ENCODE measurements around the gene STOX1.
"Not testable (repeated sequence)": the region's sequence is repeated elsewhere in the genome, so short reads cannot be mapped to it uniquely, and the experiment has no call there.

The STOX1 gene

GRCh38 chr10:68879628-68880027, 52.3 kb downstream of the STOX1 start:
- DNase-seq (ENCODE audit: low read depth), result no peak

GRCh38 chr10:68880181-68880580, 52.9 kb downstream of the STOX1 start:
- no peak for DNase-seq (ENCODE audit: low read depth)

- no peak for DNase-seq (ENCODE audit: low read depth)
Observed at GRCh38 chr10:68895041-68895440, 67.7 kb downstream of the STOX1 start.

GRCh38 chr10:68897336-68897741, 70.0 kb downstream of the STOX1 start:
- DNase-seq (ENCODE audit: low read depth), result peak; percentile 12

GRCh38 chr10:68899186-68899745, 71.9 kb downstream of the STOX1 start:
- no peak for DNase-seq (ENCODE audit: low read depth)

- DNase-seq (ENCODE audit: low read depth), result peak; percentile 67
Observed at GRCh38 chr10:68900427-68901104, 73.2 kb downstream of the STOX1 start.

GRCh38 chr10:68901105-68901927, 74.0 kb downstream of the STOX1 start, which contains the start of gene DDX50:
DDX50 (plus strand) TSS chr10:68901315; CDS start chr10:68901385, 70 bp downstream.
- peak; percentile 94 for DNase-seq (ENCODE audit: low read depth)

- no peak for DNase-seq (ENCODE audit: low read depth)
Observed at GRCh38 chr10:68902382-68902781, 75.1 kb downstream of the STOX1 start.

- no peak for DNase-seq (ENCODE audit: low read depth)
Observed at GRCh38 chr10:68924593-68924992, 97.3 kb downstream of the STOX1 start.

GRCh38 chr10:68925489-68925888, 98.2 kb downstream of the STOX1 start:
- DNase-seq (ENCODE audit: low read depth), result no peak

- not testable (repeated sequence) for DNase-seq (ENCODE audit: low read depth)
Observed at GRCh38 chr10:68929157-68929556, 101.8 kb downstream of the STOX1 start.

GRCh38 chr10:68929888-68930287, 102.6 kb downstream of the STOX1 start:
- DNase-seq (ENCODE audit: low read depth), result not testable (repeated sequence)

GRCh38 chr10:68932860-68933259, 105.5 kb downstream of the STOX1 start:
- not testable (repeated sequence) for DNase-seq (ENCODE audit: low read depth)

GRCh38 chr10:68934994-68935393, 107.7 kb downstream of the STOX1 start:
- DNase-seq (ENCODE audit: low read depth), result no peak

GRCh38 chr10:68938117-68938516, 110.8 kb downstream of the STOX1 start:
- no peak for DNase-seq (ENCODE audit: low read depth)

GRCh38 chr10:68938884-68939283, 111.6 kb downstream of the STOX1 start:
- no peak for DNase-seq (ENCODE audit: low read depth)

- DNase-seq (ENCODE audit: low read depth), result not testable (repeated sequence)
Observed at GRCh38 chr10:68940917-68941316, 113.6 kb downstream of the STOX1 start.
